ENCODE measurements around the gene MAP3K4.

- no peak for TF ChIP-seq EZH2 (IDR thresholded peaks at IDR 0.05; ENCODE audit: borderline replicate concordance, low read depth, low read length, poor library complexity, severe bottlenecking)
- TF ChIP-seq, protein P1, sequence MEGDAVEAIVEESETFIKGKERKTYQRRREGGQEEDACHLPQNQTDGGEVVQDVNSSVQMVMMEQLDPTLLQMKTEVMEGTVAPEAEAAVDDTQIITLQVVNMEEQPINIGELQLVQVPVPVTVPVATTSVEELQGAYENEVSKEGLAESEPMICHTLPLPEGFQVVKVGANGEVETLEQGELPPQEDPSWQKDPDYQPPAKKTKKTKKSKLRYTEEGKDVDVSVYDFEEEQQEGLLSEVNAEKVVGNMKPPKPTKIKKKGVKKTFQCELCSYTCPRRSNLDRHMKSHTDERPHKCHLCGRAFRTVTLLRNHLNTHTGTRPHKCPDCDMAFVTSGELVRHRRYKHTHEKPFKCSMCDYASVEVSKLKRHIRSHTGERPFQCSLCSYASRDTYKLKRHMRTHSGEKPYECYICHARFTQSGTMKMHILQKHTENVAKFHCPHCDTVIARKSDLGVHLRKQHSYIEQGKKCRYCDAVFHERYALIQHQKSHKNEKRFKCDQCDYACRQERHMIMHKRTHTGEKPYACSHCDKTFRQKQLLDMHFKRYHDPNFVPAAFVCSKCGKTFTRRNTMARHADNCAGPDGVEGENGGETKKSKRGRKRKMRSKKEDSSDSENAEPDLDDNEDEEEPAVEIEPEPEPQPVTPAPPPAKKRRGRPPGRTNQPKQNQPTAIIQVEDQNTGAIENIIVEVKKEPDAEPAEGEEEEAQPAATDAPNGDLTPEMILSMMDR (conservative IDR thresholded peaks at IDR 0.05; ENCODE audit: low read depth, low read length), result no peak
Measured at GRCh38 chr6:160978141-160978901, 13.2 kb upstream of the MAP3K4 start.

Measured in A673 (cell line).